HepG2 (cell line): Measurements from ENCODE around the gene SYVN1. TPM values are rescaled to one million over a fixed set of nuclear protein-coding genes. Genes with fewer than 3 reads are reported as not detected.
A peak's percentile ranks its signal among the peaks of the same experiment; 100 is the strongest.

Experiments used
- DR1 ChIP-seq: sonication (generic); formaldehyde crosslinking; IDR thresholded peaks from 2 replicates; pipeline ENCODE4 v1.8.0; 2021; ENCODE audit warnings: mild to moderate bottlenecking, missing genetic modification reagents, inconsistent platforms
- EED ChIP-seq: sonication (generic); formaldehyde crosslinking; IDR thresholded peaks from 2 replicates; pipeline ENCODE4 v1.5.0; 2020; ENCODE audit warnings: mild to moderate bottlenecking, missing genetic modification reagents
- JUND ChIP-seq: sonication (generic); formaldehyde crosslinking; IDR thresholded peaks from 2 replicates; pipeline ENCODE4 v1.8.0; 2022; ENCODE audit warnings: mild to moderate bottlenecking, missing genetic modification reagents
- KLF16 ChIP-seq, 2 experiments: sonication (generic) in 1 of 2; formaldehyde crosslinking in 1 of 2; IDR thresholded peaks; 2 replicates each; pipeline versions ENCODE4 v1.6.1 to v1.8.0; 2016 to 2023; ENCODE audit warnings: missing genetic modification reagents in 2 of 2, missing compliant biosample characterization in 1 of 2
- POLR2AphosphoS2 ChIP-seq: IDR thresholded peaks from 2 replicates; pipeline ENCODE4 v1.6.1; 2011; ENCODE audit warnings: low read depth, low read length, improper control_type of control experiment
- RORA ChIP-seq: sonication (generic); formaldehyde crosslinking; IDR thresholded peaks from 2 replicates; pipeline ENCODE4 v1.5.0; 2020; ENCODE audit warnings: mild to moderate bottlenecking, missing genetic modification reagents, moderate library complexity
- SETDB1 ChIP-seq: sonication (generic); formaldehyde crosslinking; IDR thresholded peaks from 2 replicates; pipeline ENCODE4 v1.5.1; 2020; ENCODE audit warnings: missing genetic modification reagents, mild to moderate bottlenecking, borderline replicate concordance
- SNAPC2 ChIP-seq: sonication (generic); formaldehyde crosslinking; IDR thresholded peaks from 2 replicates; pipeline ENCODE4 v1.8.1; 2022; ENCODE audit warnings: mild to moderate bottlenecking, missing genetic modification reagents
- SRY ChIP-seq: sonication (generic); formaldehyde crosslinking; IDR thresholded peaks from 2 replicates; pipeline ENCODE4 v1.8.0; 2022; ENCODE audit warnings: mild to moderate bottlenecking, missing genetic modification reagents
- TAF1 ChIP-seq: sonication (generic); formaldehyde crosslinking; IDR thresholded peaks from 2 replicates; pipeline ENCODE4 v1.4.0; 2020; ENCODE audit warnings: missing genetic modification reagents
- ZFP36L2 ChIP-seq: sonication (generic); formaldehyde crosslinking; IDR thresholded peaks from 2 replicates; pipeline ENCODE4 v1.4.0; 2020; ENCODE audit warnings: missing genetic modification reagents
- ZNF17 ChIP-seq: sonication (generic); formaldehyde crosslinking; IDR thresholded peaks from 2 replicates; pipeline ENCODE4 v1.5.0; 2020; ENCODE audit warnings: mild to moderate bottlenecking, missing genetic modification reagents
- ZNF180 ChIP-seq: sonication (generic); formaldehyde crosslinking; IDR thresholded peaks from 2 replicates; pipeline ENCODE4 v1.4.0; 2020; ENCODE audit warnings: low read depth, missing genetic modification reagents, borderline replicate concordance
- ZNF317 ChIP-seq: sonication (generic); formaldehyde crosslinking; IDR thresholded peaks from 2 replicates; pipeline ENCODE4 v1.5.0; 2020; ENCODE audit warnings: mild to moderate bottlenecking, missing genetic modification reagents
- ZNF335 ChIP-seq: sonication (generic); formaldehyde crosslinking; IDR thresholded peaks from 2 replicates; pipeline ENCODE4 v1.4.0; 2020; ENCODE audit warnings: missing genetic modification reagents
- ZNF350 ChIP-seq: sonication (generic); formaldehyde crosslinking; IDR thresholded peaks from 2 replicates; pipeline ENCODE4 v1.4.0; 2020; ENCODE audit warnings: mild to moderate bottlenecking, low read depth, missing genetic modification reagents, borderline replicate concordance
- ZNF772 ChIP-seq: sonication (generic); formaldehyde crosslinking; IDR thresholded peaks from 2 replicates; pipeline ENCODE4 v1.5.0; 2020; ENCODE audit warnings: mild to moderate bottlenecking, missing genetic modification reagents
- ZNF773 ChIP-seq: sonication (generic); formaldehyde crosslinking; IDR thresholded peaks from 2 replicates; pipeline ENCODE4 v1.4.0; 2020; ENCODE audit warnings: missing genetic modification reagents, borderline replicate concordance
- ZNF839 ChIP-seq: sonication (generic); formaldehyde crosslinking; IDR thresholded peaks from 2 replicates; pipeline ENCODE4 v1.4.0; 2020; ENCODE audit warnings: missing genetic modification reagents, mild to moderate bottlenecking, borderline replicate concordance
- polyA plus RNA-seq, 8 experiments: library from polyadenylated mRNA; depleted of rRNA in 3 of 8; stranded (reverse) in 7 of 8; unstranded in 1 of 8; fragments of >200 nt; fragmentation: Illumina TruSeq in 4 of 8; extraction: Trizol in 4 of 8; gene quantifications; 2 replicates each; pipeline versions ENCODE4 v1.2.1 to v1.2.3, GENCODE V29; 2011 to 2016; ENCODE audit warnings: low read depth in 4 of 8, missing spikeins in 1 of 8, mixed read lengths in 1 of 8; ENCODE audit not compliant: insufficient read depth in 1 of 8
- total RNA-seq, 5 experiments: library from RNA; depleted of rRNA; stranded (reverse); fragments of >200 nt; fragmentation: Illumina TruSeq; extraction: Trizol; gene quantifications; 2 replicates each; pipeline ENCODE4 v1.2.3, GENCODE V29; 2016; ENCODE audit warnings: low read depth in 1 of 5
- TF ChIP-seq, protein P1 (sequence below): IDR thresholded peaks from 2 replicates; pipeline ENCODE4 v1.6.1; 2016; ENCODE audit warnings: missing genetic modification reagents, missing compliant biosample characterization
- TF ChIP-seq, protein P2 (sequence below): sonication (generic); formaldehyde crosslinking; IDR thresholded peaks from 2 replicates; pipeline ENCODE4 v1.5.1; 2020; ENCODE audit warnings: missing genetic modification reagents, mild to moderate bottlenecking, borderline replicate concordance
- TF ChIP-seq, protein P3 (sequence below), 2 experiments: sonication (generic) in 1 of 2; formaldehyde crosslinking in 1 of 2; IDR thresholded peaks; 2 replicates each; pipeline versions ENCODE4 v1.4.0 to v1.6.1; 2018 to 2020; ENCODE audit warnings: missing genetic modification reagents in 2 of 2, borderline replicate concordance in 1 of 2, low read depth in 1 of 2, mild to moderate bottlenecking in 1 of 2, missing biosample characterization in 1 of 2
- TF ChIP-seq, protein P4 (sequence below): IDR thresholded peaks from 2 replicates; pipeline ENCODE4 v1.6.1; 2016; ENCODE audit warnings: low read depth, borderline replicate concordance
- TF ChIP-seq, protein P5 (sequence below): IDR thresholded peaks from 2 replicates; pipeline ENCODE4 v1.6.1; 2016; ENCODE audit warnings: missing compliant biosample characterization, missing genetic modification reagents, borderline replicate concordance

Gene SYVN1
- total and polyA plus RNA-seq, 2 of the 13 experiments (the other 11 are each of a cell fraction or from before 2014, with no cell fraction given), result 10.3 to 22.5 TPM

DNA sequence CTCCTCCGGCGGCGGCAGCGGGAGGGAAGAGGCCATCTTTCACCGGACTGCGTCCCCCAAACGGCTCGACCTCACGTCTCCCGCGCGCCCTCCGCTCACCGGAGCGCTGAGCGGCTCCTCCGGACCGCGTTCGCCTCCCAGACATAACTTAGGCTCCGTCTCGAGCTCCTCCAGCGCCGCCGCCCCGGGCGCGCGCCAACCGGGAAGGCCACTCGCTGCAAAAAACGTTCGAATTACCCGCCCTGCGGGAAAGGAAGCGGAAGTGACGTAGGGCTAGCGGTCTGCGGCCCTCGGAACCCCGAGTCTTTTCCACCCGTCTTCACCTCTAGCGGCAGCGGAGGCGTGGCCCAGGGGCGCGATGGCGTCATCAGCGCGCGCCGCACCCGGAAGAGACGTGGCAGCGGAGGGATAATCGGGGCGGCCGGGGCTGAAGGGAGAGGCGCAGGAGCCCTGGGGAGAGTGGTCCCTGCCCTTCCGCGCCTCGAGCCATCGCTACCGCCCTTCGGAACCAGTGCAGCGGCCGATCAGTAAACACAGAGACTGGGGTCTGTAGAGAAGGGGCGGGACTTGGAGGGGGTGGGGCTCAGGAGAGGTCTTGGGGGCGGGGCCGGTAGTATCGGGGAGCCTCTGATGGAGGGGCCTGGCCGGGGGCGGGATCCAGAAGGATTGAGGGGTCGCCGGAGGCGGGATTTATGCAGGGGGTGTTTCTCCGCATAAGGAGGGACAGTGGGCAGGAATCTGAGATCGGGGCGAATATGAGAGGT lies 50.3 kb downstream of the SYVN1 start, which contains the start of the genes CDCA5 and ZFPL1 (continued):
- TF ChIP-seq KLF16 (CRISPR knock-in tag; IDR thresholded peaks at IDR 0.05), result peak in 1 of 2 experiments; percentile 95; a peak in 2 of 4 replicates
- TF ChIP-seq ZNF350 (CRISPR knock-in tag), result peak; percentile 91
- TF ChIP-seq, protein P1, sequence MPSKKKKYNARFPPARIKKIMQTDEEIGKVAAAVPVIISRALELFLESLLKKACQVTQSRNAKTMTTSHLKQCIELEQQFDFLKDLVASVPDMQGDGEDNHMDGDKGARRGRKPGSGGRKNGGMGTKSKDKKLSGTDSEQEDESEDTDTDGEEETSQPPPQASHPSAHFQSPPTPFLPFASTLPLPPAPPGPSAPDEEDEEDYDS (CRISPR knock-in tag), result peak; percentile 59; the same call in 1 of the 2 replicates
- no peak for TF ChIP-seq RORA (CRISPR knock-in tag)
- TF ChIP-seq SRY (CRISPR knock-in tag), result no peak; the same call in 1 of the 2 replicates
- TF ChIP-seq, protein P2, sequence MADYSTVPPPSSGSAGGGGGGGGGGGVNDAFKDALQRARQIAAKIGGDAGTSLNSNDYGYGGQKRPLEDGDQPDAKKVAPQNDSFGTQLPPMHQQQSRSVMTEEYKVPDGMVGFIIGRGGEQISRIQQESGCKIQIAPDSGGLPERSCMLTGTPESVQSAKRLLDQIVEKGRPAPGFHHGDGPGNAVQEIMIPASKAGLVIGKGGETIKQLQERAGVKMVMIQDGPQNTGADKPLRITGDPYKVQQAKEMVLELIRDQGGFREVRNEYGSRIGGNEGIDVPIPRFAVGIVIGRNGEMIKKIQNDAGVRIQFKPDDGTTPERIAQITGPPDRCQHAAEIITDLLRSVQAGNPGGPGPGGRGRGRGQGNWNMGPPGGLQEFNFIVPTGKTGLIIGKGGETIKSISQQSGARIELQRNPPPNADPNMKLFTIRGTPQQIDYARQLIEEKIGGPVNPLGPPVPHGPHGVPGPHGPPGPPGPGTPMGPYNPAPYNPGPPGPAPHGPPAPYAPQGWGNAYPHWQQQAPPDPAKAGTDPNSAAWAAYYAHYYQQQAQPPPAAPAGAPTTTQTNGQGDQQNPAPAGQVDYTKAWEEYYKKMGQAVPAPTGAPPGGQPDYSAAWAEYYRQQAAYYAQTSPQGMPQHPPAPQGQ (CRISPR knock-in tag), result no peak
- TF ChIP-seq ZNF773, result no peak
- peak; percentile 44; the same call in 1 of the 2 replicates for TF ChIP-seq ZNF335 (CRISPR knock-in tag)
- peak; percentile 70; the same call in 1 of the 2 replicates for TF ChIP-seq DR1
- TF ChIP-seq ZFP36L2 (CRISPR knock-in tag), result no peak
- TF ChIP-seq TAF1, result peak; percentile 78
- no peak for TF ChIP-seq POLR2AphosphoS2
- no peak for TF ChIP-seq EED (CRISPR knock-in tag)
- no peak for TF ChIP-seq ZNF17 (CRISPR knock-in tag)
- TF ChIP-seq, protein P3, sequence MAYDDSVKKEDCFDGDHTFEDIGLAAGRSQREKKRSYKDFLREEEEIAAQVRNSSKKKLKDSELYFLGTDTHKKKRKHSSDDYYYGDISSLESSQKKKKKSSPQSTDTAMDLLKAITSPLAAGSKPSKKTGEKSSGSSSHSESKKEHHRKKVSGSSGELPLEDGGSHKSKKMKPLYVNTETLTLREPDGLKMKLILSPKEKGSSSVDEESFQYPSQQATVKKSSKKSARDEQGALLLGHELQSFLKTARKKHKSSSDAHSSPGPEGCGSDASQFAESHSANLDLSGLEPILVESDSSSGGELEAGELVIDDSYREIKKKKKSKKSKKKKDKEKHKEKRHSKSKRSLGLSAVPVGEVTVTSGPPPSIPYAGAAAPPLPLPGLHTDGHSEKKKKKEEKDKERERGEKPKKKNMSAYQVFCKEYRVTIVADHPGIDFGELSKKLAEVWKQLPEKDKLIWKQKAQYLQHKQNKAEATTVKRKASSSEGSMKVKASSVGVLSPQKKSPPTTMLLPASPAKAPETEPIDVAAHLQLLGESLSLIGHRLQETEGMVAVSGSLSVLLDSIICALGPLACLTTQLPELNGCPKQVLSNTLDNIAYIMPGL (CRISPR knock-in tag; IDR thresholded peaks at IDR 0.05; ENCODE audit: borderline replicate concordance in 1 of 2, low read depth in 1 of 2), result peak; percentile 42 to 87; a peak in 2 of 4 replicates
- TF ChIP-seq, protein P4, sequence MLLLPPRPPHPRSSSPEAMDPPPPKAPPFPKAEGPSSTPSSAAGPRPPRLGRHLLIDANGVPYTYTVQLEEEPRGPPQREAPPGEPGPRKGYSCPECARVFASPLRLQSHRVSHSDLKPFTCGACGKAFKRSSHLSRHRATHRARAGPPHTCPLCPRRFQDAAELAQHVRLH (CRISPR knock-in tag), result peak; percentile 71; the same call in 1 of the 2 replicates
- 0 out of 2 replicates have a peak, but pooled peaks have one; percentile 27 for TF ChIP-seq ZNF317 (CRISPR knock-in tag)
- no peak for TF ChIP-seq JUND (CRISPR knock-in tag)
- no peak; the same call in 1 of the 2 replicates for TF ChIP-seq ZNF839 (CRISPR knock-in tag)
- TF ChIP-seq, protein P5, sequence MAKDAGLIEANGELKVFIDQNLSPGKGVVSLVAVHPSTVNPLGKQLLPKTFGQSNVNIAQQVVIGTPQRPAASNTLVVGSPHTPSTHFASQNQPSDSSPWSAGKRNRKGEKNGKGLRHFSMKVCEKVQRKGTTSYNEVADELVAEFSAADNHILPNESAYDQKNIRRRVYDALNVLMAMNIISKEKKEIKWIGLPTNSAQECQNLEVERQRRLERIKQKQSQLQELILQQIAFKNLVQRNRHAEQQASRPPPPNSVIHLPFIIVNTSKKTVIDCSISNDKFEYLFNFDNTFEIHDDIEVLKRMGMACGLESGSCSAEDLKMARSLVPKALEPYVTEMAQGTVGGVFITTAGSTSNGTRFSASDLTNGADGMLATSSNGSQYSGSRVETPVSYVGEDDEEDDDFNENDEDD (CRISPR knock-in tag), result peak; percentile 100
- TF ChIP-seq SNAPC2, result no peak
- no peak; the same call in 1 of the 2 replicates for TF ChIP-seq ZNF772 (CRISPR knock-in tag)
- TF ChIP-seq SETDB1 (CRISPR knock-in tag), result no peak
- TF ChIP-seq ZNF180, result no peak
